ENCODE data around the gene ZNF665.
"Not testable (repeated sequence)": the region's sequence is repeated elsewhere in the genome, so short reads cannot be mapped to it uniquely, and the experiment has no call there.

ZNF665 gene

GRCh38 chr19:53192771-53193534 lies at the start of gene ZNF665:
Gene ZNF665, minus strand, starts transcription at chr19:53193358. Its CDS starts 10,460 bp downstream, at chr19:53182898.
- peak; percentile 70 for DNase-seq (ENCODE audit: low read depth)

- DNase-seq (ENCODE audit: low read depth): no peak
These were observed 44.1 kb upstream of the ZNF665 start for GRCh38 chr19:53237114-53237777.

GRCh38 chr19:53224606-53225005 lies 31.4 kb upstream of the ZNF665 start:
- no peak for DNase-seq (ENCODE audit: low read depth)

GRCh38 chr19:53222716-53223115 lies 29.6 kb upstream of the ZNF665 start:
- not testable (repeated sequence) for DNase-seq (ENCODE audit: low read depth)

GRCh38 chr19:53212703-53213320 lies 19.7 kb upstream of the ZNF665 start:
- DNase-seq (ENCODE audit: low read depth): no peak

GRCh38 chr19:53211554-53211953 lies 18.4 kb upstream of the ZNF665 start:
- not testable (repeated sequence) for DNase-seq (ENCODE audit: low read depth)

- DNase-seq (ENCODE audit: low read depth): peak; percentile 96
These were observed 3.7 kb upstream of the ZNF665 start for GRCh38 chr19:53196777-53197396.

GRCh38 chr19:53195265-53195903 lies 2.2 kb upstream of the ZNF665 start:
- DNase-seq (ENCODE audit: low read depth): peak; percentile 42

GRCh38 chr19:53193535-53194222 lies 521 bp upstream of the ZNF665 start:
- DNase-seq (ENCODE audit: low read depth): no peak

GRCh38 chr19:53190253-53190652 lies 2.9 kb downstream of the ZNF665 start:
- DNase-seq (ENCODE audit: low read depth): no peak

- DNase-seq (ENCODE audit: low read depth): not testable (repeated sequence)
These were observed 3.4 kb downstream of the ZNF665 start for GRCh38 chr19:53189691-53190198.

- not testable (repeated sequence) for DNase-seq (ENCODE audit: low read depth)
These were observed 7.8 kb downstream of the ZNF665 start for GRCh38 chr19:53185155-53185882.

GRCh38 chr19:53183146-53183764 lies 9.9 kb downstream of the ZNF665 start:
- DNase-seq (ENCODE audit: low read depth): no peak

- DNase-seq (ENCODE audit: low read depth): no peak
These were observed 11.0 kb downstream of the ZNF665 start for GRCh38 chr19:53182202-53182601.

- no peak for DNase-seq (ENCODE audit: low read depth)
These were observed 15.2 kb downstream of the ZNF665 start for GRCh38 chr19:53177986-53178385.

- DNase-seq (ENCODE audit: low read depth): no peak
These were observed 20.3 kb downstream of the ZNF665 start for GRCh38 chr19:53172889-53173288.

- DNase-seq (ENCODE audit: low read depth): no peak
These were observed 27.5 kb downstream of the ZNF665 start for GRCh38 chr19:53165691-53166091.

GRCh38 chr19:53161123-53161522 lies 32.0 kb downstream of the ZNF665 start:
- DNase-seq (ENCODE audit: low read depth): no peak

GRCh38 chr19:53160350-53160749 lies 32.8 kb downstream of the ZNF665 start:
- DNase-seq (ENCODE audit: low read depth): no peak

- DNase-seq (ENCODE audit: low read depth): peak; percentile 9
These were observed 35.0 kb downstream of the ZNF665 start for GRCh38 chr19:53158119-53158656.

Measured in stimulated activated CD8-positive, alpha-beta memory T cell treated with anti-CD3 and anti-CD28 coated beads, Interleukin-4, amount 100 ng/mL, for 24 hours (primary cell).